Memory B cell (primary cell): ENCODE measurements around the gene VAMP3.

Experiments
- ATAC-seq: fragments of 150-1000 bp; cut with Tn5 transposase; 2 replicates; pipeline ENCODE4 v1.10.0; 2021; ENCODE audit warnings: low read depth, mild to moderate bottlenecking, moderate library complexity
- DNase-seq, 2 donors: peaks; one replicate each; pipeline ENCODE4 v3.0.0; 2022; ENCODE audit warnings: low spot score in 2 of 2
- H3K27ac Mint-ChIP-seq: one replicate; pipeline ENCODE4 v1.8.0; 2022; ENCODE audit warnings: mild to moderate bottlenecking, moderate library complexity, mixed read lengths
- H3K27me3 Mint-ChIP-seq: one replicate; pipeline ENCODE4 v1.8.0; 2022; ENCODE audit warnings: mixed read lengths
- H3K36me3 Mint-ChIP-seq: one replicate; pipeline ENCODE4 v1.8.0; 2022; ENCODE audit warnings: mild to moderate bottlenecking, mixed read lengths
- H3K4me1 Mint-ChIP-seq: one replicate; pipeline ENCODE4 v1.8.0; 2022; ENCODE audit warnings: mixed read lengths
- H3K4me3 Mint-ChIP-seq: one replicate; pipeline ENCODE4 v1.8.0; 2022; ENCODE audit warnings: mild to moderate bottlenecking, moderate library complexity, mixed read lengths
- H3K9me3 Mint-ChIP-seq: one replicate; pipeline ENCODE4 v1.8.0; 2022; ENCODE audit warnings: mixed read lengths

VAMP3 gene

DNA sequence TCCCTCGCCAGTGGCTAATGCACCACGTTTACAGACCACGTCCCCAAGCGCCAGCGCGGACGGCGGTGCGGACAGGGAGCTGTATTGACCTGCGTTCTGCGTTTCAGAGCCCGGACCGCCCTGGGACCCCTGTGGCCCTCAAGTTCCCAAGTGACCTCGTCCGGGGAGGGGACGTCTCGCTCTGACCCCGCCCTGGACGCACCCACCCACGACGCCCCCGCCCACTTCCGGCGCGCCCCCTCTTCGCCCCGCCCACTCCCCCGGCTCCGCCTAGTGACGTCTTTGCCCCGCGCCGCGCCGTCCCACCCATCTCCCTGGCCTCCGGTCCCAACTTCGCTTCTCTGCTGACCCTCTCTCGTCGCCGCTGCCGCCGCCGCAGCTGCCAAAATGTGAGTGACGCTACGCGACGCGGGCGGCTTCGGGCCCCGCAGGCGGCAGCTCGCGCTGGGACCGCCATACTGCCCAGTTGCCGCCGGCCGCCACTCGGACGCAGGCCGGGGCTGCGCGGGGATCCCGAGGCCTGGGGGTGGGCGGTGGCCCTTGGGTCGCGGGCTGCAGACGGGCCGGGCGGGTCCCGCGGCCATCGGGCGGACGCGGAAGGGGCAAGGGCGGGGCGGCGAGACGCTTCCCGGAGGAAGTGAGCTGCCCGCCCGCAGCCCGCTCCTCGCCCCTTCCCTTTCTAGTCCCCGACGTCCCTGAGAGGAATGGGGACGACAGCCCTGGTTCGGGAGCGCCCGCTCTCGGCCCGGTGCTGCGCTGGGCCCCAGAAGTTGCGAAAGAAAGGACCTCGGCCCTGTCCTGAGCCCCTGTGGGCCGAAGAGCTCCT is at the start of gene VAMP3:
VAMP3 (plus strand) TSS at position 300 of the 826 bp plus-strand sequence; CDS start at position 388, 88 bp downstream.
- ATAC-seq (peak; percentile 94), DNase-seq (peak; percentile 78 to 85)
- Mint-ChIP-seq H3K4me1 (peaks cover 12% of the 10 kb centered on the region), H3K27me3 (peaks cover 4% of the 10 kb centered on the region), H3K36me3 (peaks cover 10% of the 10 kb centered on the region), H3K9me3 (no peaks in the 10 kb centered on the region), H3K4me3 (peak within 1 kb of the TSS; percentile 92), H3K27ac (peak within 1 kb of the TSS; percentile 81)

DNA sequence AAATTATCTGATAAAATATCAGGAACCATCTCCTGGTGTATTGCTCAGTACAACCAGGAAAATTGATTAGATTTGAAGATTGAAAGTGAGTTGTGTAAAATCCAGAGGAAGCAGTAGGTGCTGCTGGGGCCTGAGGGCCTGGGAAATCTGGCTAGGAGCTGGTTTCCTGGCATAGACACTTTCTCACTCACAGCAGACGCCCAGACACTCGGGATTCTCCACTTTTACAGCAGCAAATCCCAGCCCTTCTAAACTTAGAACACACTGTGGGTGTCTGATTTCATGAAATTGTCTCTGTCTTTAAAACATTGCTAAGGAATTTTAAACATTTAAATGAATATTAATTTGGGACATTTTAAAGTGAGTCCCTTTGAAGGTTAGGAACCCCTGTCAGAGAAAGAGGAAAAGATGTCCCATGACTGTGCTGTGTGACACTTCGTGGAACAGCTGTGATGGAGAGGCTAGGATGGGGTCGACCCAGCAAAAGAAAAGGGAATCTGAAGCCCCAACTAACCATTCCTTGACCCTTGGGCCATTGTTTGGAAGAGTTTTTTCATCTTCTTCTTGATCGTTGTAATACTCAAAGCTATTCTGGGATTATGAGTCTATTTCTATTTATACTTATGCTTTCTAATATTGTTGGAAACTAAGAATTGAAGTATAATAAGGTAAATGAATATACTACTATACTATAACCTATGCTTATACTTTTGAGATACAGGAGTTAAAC is 49.0 kb upstream of the VAMP3 start:
- DNase-seq: no peak
- no peaks in the 10 kb centered on the region for H3K9me3 Mint-ChIP-seq
- H3K27ac Mint-ChIP-seq: no peak overlapping the region
- no peaks in the 10 kb centered on the region for H3K4me1 Mint-ChIP-seq
- ATAC-seq: no peak
- H3K4me3 Mint-ChIP-seq: no peak overlapping the region
- H3K27me3 Mint-ChIP-seq: peaks cover 12% of the 10 kb centered on the region
- H3K36me3 Mint-ChIP-seq: peaks cover 1% of the 10 kb centered on the region

DNA sequence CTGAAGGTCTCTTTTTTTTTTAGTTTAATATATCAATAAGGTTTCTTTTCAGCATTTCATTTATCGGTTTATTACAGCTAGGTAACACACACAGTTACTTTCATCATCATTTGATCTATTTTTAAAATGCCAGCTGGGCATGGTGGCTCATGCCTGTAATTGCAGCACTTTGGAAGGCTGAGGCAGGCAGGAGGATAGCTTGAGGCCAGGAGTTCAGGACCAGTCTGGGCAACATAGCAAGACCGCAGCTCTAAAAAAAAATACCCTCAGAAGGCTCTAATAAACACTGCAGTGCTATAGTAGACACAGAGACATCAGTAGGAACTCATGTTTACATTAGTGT is 48.5 kb upstream of the VAMP3 start:
- Mint-ChIP-seq H3K4me1 (no peaks in the 10 kb centered on the region), H3K36me3 (peaks cover 1% of the 10 kb centered on the region), H3K4me3 (no peak overlapping the region), H3K27ac (no peak overlapping the region), H3K9me3 (no peaks in the 10 kb centered on the region), H3K27me3 (peaks cover 12% of the 10 kb centered on the region)
- no peak for ATAC-seq
- DNase-seq: no peak

- no peaks in the 10 kb centered on the region for H3K4me1 Mint-ChIP-seq
- peaks cover 7% of the 10 kb centered on the region for H3K27me3 Mint-ChIP-seq
- H3K9me3 Mint-ChIP-seq: no peaks in the 10 kb centered on the region
- DNase-seq (no peak), ATAC-seq (no peak)
- no peaks in the 10 kb centered on the region for H3K36me3 Mint-ChIP-seq
- no peak overlapping the region for H3K4me3 Mint-ChIP-seq
- H3K27ac Mint-ChIP-seq: no peak overlapping the region
Measured at GRCh38 chr1:7726623-7727022, 44.5 kb upstream of the VAMP3 start.

DNA sequence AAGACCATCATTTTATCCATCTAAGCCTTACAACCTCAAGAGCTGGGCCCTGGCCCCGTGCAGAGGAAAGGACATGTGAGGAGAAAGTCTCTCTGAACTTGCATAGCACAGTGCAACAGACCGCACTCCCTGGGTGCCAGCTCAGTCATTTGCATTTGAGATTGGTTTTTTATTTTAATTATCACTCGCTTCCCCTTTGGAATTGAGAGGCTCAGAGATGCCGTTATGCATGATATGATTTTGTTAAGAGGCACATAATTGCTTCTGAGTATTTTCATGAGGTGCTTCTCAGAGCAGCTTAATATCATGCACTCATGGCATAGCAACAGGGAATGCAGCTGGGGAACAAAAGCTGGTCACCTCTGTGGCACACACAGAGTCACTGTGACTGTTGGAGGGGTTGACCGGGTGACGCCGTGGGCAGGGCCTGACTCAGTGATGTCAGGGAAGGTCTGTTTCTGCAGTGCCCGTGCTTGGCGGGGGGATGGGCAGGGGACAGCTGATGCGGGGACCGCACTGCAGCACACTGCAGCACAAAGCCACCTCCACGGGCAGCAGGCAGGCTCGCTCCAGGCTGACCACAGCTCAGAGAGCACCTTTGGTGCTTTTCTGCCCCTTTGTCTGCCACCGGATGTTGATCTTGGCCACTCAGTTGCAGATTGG is 43.2 kb upstream of the VAMP3 start:
- no peak for DNase-seq
- no peak overlapping the region for H3K27ac Mint-ChIP-seq
- H3K4me1 Mint-ChIP-seq: no peaks in the 10 kb centered on the region
- peaks cover 7% of the 10 kb centered on the region for H3K27me3 Mint-ChIP-seq
- ATAC-seq: no peak
- H3K36me3 Mint-ChIP-seq: no peaks in the 10 kb centered on the region
- no peak overlapping the region for H3K4me3 Mint-ChIP-seq
- no peaks in the 10 kb centered on the region for H3K9me3 Mint-ChIP-seq

GRCh38 chr1:7729761-7730160 is 41.3 kb upstream of the VAMP3 start:
- no peaks in the 10 kb centered on the region for H3K9me3 Mint-ChIP-seq
- H3K27me3 Mint-ChIP-seq: peaks cover 6% of the 10 kb centered on the region
- DNase-seq (no peak), ATAC-seq (no peak)
- H3K27ac Mint-ChIP-seq: no peak overlapping the region
- no peaks in the 10 kb centered on the region for H3K4me1 Mint-ChIP-seq
- no peaks in the 10 kb centered on the region for H3K36me3 Mint-ChIP-seq
- H3K4me3 Mint-ChIP-seq: no peak overlapping the region

DNA sequence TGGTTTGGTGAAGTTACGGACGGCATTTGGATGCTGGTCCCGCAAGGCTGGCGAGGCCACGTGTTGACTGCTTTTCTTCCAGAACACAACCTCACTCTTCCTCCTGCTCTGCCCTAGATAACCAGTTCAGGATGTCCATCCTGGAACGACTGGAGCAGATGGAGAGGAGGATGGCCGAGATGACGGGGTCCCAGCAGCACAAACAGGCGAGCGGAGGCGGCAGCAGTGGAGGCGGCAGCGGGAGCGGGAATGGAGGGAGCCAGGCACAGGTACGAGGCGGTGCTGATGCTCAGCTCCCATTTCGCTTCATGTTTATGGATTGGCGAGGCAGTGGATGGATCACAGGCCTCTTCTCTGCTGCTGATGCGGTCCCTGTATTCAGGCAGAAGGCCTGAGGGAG is 38.8 kb upstream of the VAMP3 start:
- H3K27me3 Mint-ChIP-seq: peaks cover 6% of the 10 kb centered on the region
- no peak overlapping the region for H3K27ac Mint-ChIP-seq
- H3K36me3 Mint-ChIP-seq: peaks cover 3% of the 10 kb centered on the region
- no peak overlapping the region for H3K4me3 Mint-ChIP-seq
- no peak for DNase-seq
- ATAC-seq: no peak
- no peaks in the 10 kb centered on the region for H3K4me1 Mint-ChIP-seq
- no peaks in the 10 kb centered on the region for H3K9me3 Mint-ChIP-seq

GRCh38 chr1:7733276-7733675 is 37.8 kb upstream of the VAMP3 start:
- Mint-ChIP-seq H3K27ac (no peak overlapping the region), H3K9me3 (no peaks in the 10 kb centered on the region), H3K27me3 (peaks cover 8% of the 10 kb centered on the region), H3K36me3 (peaks cover 6% of the 10 kb centered on the region), H3K4me3 (no peak overlapping the region), H3K4me1 (no peaks in the 10 kb centered on the region)
- DNase-seq: no peak
- ATAC-seq: no peak

- ATAC-seq (no peak), DNase-seq (no peak)
- peaks cover 3% of the 10 kb centered on the region for H3K4me1 Mint-ChIP-seq
- H3K36me3 Mint-ChIP-seq: peaks cover 7% of the 10 kb centered on the region
- peaks cover 3% of the 10 kb centered on the region for H3K27me3 Mint-ChIP-seq
- no peaks in the 10 kb centered on the region for H3K9me3 Mint-ChIP-seq
- H3K4me3 Mint-ChIP-seq: no peak overlapping the region
- H3K27ac Mint-ChIP-seq: no peak overlapping the region
Measured at GRCh38 chr1:7738044-7738443, 33.1 kb upstream of the VAMP3 start.

GRCh38 chr1:7743346-7743745 is 27.8 kb upstream of the VAMP3 start:
- Mint-ChIP-seq H3K27me3 (no peaks in the 10 kb centered on the region), H3K36me3 (no peaks in the 10 kb centered on the region), H3K4me3 (no peak overlapping the region), H3K4me1 (peaks cover 3% of the 10 kb centered on the region), H3K9me3 (no peaks in the 10 kb centered on the region), H3K27ac (no peak overlapping the region)
- no peak for DNase-seq
- no peak for ATAC-seq

DNA sequence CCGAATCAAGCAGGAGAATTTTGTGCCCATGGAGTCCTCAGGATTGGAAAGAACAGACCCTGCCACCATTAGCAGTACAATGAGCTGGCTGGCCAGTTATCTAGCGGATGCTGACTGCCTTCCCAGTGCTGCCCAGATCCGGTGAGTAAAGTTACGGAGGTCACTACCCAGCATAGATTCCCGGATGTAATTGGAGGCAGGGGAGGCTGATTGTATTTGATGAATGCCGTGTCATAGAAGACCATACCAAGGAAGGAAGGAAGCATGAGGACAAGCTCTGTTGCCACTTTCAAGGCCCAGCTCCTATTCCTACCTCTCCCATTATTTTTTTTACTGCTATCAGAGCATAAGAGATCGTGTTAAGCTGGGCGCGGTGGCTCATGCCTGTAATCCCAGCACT is 26.2 kb upstream of the VAMP3 start:
- Mint-ChIP-seq H3K9me3 (no peaks in the 10 kb centered on the region), H3K4me1 (peaks cover 3% of the 10 kb centered on the region), H3K36me3 (no peaks in the 10 kb centered on the region), H3K27ac (no peak overlapping the region), H3K4me3 (no peak overlapping the region), H3K27me3 (no peaks in the 10 kb centered on the region)
- no peak for ATAC-seq
- DNase-seq: no peak

GRCh38 chr1:7745783-7746182 is 25.3 kb upstream of the VAMP3 start:
- H3K4me1 Mint-ChIP-seq: peaks cover 1% of the 10 kb centered on the region
- no peak for DNase-seq
- no peaks in the 10 kb centered on the region for H3K27me3 Mint-ChIP-seq
- H3K36me3 Mint-ChIP-seq: no peaks in the 10 kb centered on the region
- H3K27ac Mint-ChIP-seq: no peak overlapping the region
- no peaks in the 10 kb centered on the region for H3K9me3 Mint-ChIP-seq
- H3K4me3 Mint-ChIP-seq: no peak overlapping the region
- no peak for ATAC-seq

DNA sequence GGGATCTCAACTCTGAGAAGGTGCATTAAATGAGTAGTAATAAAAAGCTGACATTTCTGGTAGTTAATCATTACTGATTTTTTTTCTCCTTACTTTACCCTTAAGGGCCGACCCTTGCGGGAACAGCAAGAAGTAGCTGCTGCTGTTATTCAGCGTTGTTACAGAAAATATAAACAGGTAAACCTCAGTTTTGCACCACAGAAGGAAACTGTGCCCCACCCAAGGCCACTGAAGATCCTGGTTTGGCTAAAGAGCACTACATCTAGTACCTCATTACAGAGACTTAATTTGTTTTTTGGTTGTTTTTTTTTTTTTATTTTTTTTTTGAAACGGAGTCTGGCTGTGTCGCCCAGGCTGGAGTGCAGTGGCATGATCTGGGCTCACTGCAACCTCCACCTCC is 23.5 kb upstream of the VAMP3 start:
- ATAC-seq (no peak), DNase-seq (no peak)
- Mint-ChIP-seq H3K4me1 (no peaks in the 10 kb centered on the region), H3K27me3 (no peaks in the 10 kb centered on the region), H3K4me3 (no peak overlapping the region), H3K36me3 (no peaks in the 10 kb centered on the region), H3K27ac (no peak overlapping the region), H3K9me3 (no peaks in the 10 kb centered on the region)

DNA sequence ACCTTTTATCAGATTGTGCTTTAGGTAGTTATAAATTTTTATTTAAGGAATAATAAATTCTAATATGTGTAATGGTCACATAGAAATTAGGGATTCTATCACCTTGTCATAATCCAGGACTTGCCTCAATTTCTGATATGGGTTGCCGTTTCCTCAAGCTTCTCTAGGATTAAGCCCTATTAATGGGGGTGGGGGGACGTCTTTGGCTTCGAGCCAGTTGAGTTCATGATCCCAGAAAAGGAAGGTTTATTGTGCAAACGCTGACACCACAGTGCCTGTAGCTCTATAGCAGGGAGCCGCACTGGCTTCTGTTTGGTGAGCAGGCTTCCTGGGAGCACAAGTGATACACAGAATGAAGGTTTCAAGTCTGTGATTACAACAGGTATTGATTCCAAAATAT is 22.0 kb upstream of the VAMP3 start:
- DNase-seq: no peak
- ATAC-seq: no peak
- no peaks in the 10 kb centered on the region for H3K27me3 Mint-ChIP-seq
- no peaks in the 10 kb centered on the region for H3K9me3 Mint-ChIP-seq
- no peak overlapping the region for H3K4me3 Mint-ChIP-seq
- no peak overlapping the region for H3K27ac Mint-ChIP-seq
- no peaks in the 10 kb centered on the region for H3K36me3 Mint-ChIP-seq
- peaks cover 6% of the 10 kb centered on the region for H3K4me1 Mint-ChIP-seq
